Keratinocyte (primary cell): ENCODE data around the gene SLC22A1.

Source experiments
- CTCF ChIP-seq, 3 experiments: IDR thresholded peaks in 1 of 3; conservative IDR thresholded peaks in 1 of 3; optimal IDR thresholded peaks in 1 of 3; 2 replicates in 2 of 3; 3 replicates in 1 of 3; pipeline versions ENCODE3 to v1.5.1; 2011; ENCODE audit warnings: low read length in 3 of 3, mild to moderate bottlenecking in 3 of 3, moderate library complexity in 2 of 3, control low read depth in 1 of 3, inconsistent platforms in 1 of 3; ENCODE audit not compliant: insufficient read depth in 2 of 3; ENCODE audit errors: extremely low read depth in 1 of 3
- EZH2 ChIP-seq: IDR thresholded peaks from one replicate; pipeline ENCODE4 v1.6.1; 2012; ENCODE audit warnings: inconsistent platforms, mild to moderate bottlenecking, low read length, moderate library complexity

- TF ChIP-seq CTCF (optimal IDR thresholded peaks at IDR 0.05 in 1 of 3, IDR thresholded peaks at IDR 0.05 in 1 of 3, conservative IDR thresholded peaks at IDR 0.05 in 1 of 3; ENCODE audit: extremely low read depth in 1 of 3, insufficient read depth in 2 of 3, low read length in 3 of 3) = no peak
- no peak for TF ChIP-seq EZH2
Measured at GRCh38 chr6:160085226-160085625, 36.4 kb upstream of the SLC22A1 start.
